ENCODE results near the gene TRPM8. TPM values are rescaled to one million over a fixed set of nuclear protein-coding genes. Genes with fewer than 3 reads are reported as not detected.

The TRPM8 gene
- total RNA-seq, 1 donor from 2014 or later: not detected

DNA sequence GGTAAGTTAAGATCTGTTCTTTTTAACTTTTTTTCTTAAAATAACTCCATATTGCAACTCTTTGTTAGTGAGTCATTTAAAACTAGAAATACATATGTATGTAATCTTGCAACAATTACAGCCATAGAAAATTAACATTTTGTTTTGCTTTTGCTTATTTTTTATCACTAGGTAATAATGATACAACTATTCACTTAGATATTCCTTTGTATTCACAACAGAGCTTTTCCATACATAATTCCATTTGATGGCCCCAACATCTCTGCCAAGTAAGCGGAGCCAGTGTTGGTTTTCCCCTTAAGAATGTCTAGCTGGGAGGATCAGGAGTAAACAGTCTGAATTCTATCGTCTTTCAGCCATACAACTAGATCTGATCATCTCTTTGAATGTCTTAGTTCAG, 149.4 kb downstream of the TRPM8 start:
- no peaks in the 10 kb centered on the region for H3K9me3 ChIP-seq
- no peak for ATAC-seq
- H3K27ac ChIP-seq: no peak overlapping the region
- intact Hi-C loops (cut with DNase I): no loop called here
- no peaks in the 10 kb centered on the region for H3K27me3 ChIP-seq
- TF ChIP-seq, protein P1, sequence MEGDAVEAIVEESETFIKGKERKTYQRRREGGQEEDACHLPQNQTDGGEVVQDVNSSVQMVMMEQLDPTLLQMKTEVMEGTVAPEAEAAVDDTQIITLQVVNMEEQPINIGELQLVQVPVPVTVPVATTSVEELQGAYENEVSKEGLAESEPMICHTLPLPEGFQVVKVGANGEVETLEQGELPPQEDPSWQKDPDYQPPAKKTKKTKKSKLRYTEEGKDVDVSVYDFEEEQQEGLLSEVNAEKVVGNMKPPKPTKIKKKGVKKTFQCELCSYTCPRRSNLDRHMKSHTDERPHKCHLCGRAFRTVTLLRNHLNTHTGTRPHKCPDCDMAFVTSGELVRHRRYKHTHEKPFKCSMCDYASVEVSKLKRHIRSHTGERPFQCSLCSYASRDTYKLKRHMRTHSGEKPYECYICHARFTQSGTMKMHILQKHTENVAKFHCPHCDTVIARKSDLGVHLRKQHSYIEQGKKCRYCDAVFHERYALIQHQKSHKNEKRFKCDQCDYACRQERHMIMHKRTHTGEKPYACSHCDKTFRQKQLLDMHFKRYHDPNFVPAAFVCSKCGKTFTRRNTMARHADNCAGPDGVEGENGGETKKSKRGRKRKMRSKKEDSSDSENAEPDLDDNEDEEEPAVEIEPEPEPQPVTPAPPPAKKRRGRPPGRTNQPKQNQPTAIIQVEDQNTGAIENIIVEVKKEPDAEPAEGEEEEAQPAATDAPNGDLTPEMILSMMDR (IDR thresholded peaks at IDR 0.05): no peak
- no peak for DNase-seq
- no peaks in the 10 kb centered on the region for H3K36me3 ChIP-seq
- no peaks in the 10 kb centered on the region for H3K4me1 ChIP-seq
- no peak overlapping the region for H3K4me3 ChIP-seq

Other genes starting within 250 kb of the TRPM8 start
- gene UGT1A9, start 245.5 kb upstream of the TRPM8 start, total RNA-seq: not detected
- not detected for gene UGT1A7, start 235.5 kb upstream of the TRPM8 start, total RNA-seq
- 3.2 TPM for gene UGT1A6, start 224.5 kb upstream of the TRPM8 start, total RNA-seq
- gene UGT1A5, start 204.5 kb upstream of the TRPM8 start, total RNA-seq: not detected
- not detected for gene UGT1A4, start 198.6 kb upstream of the TRPM8 start, total RNA-seq
- not detected for gene UGT1A3, start 188.3 kb upstream of the TRPM8 start, total RNA-seq
- gene UGT1A1, start 157.1 kb upstream of the TRPM8 start, total RNA-seq: not detected
- gene MROH2A, start 139.0 kb upstream of the TRPM8 start, total RNA-seq: not detected
- 1.2 TPM for gene HJURP, start 62.8 kb upstream of the TRPM8 start, total RNA-seq
- gene SPP2, start 133.3 kb downstream of the TRPM8 start, total RNA-seq: not detected

All from upper lobe of right lung (tissue), 1 donor.